NCI-H345 treated with DMSO at 0.1 percent for 48 hours (cell line): ENCODE measurements around the gene DNAJC13.
"Not testable (repeated sequence)": the region's sequence is repeated elsewhere in the genome, so short reads cannot be mapped to it uniquely, and the experiment has no call there.

ENCODE experiments used
- DNase-seq: peaks from one replicate; lab custom pipeline; 2025; ENCODE audit not compliant: unreplicated experiment; lab: John Stamatoyannopoulos, UW

DNAJC13 gene

DNA sequence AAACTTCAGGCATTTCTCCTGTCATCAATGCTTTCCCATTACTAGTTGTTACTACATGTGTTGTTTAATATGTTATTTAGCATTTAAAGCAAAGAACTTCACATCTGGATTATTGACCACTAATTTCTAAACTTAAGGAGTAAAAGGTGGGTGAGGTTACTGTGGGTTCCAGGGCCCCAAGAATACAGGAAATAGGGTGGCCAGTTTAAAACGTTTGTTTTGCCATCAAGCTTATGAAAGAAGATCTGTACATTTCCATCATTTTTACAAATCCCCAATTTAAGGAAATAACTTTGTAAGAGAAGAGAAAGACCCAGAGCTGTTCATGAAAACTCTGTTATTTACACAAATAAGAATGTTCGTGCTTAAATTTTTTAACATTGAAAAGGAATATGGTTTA, 125.3 kb downstream of the DNAJC13 start:
- no peak for DNase-seq

GRCh38 chr3:132543011-132543739, 125.9 kb downstream of the DNAJC13 start:
- no peak for DNase-seq

- DNase-seq: no peak
Measured at GRCh38 chr3:132544130-132544529, 126.8 kb downstream of the DNAJC13 start.

GRCh38 chr3:132545471-132545870, 128.2 kb downstream of the DNAJC13 start:
- no peak for DNase-seq

DNA sequence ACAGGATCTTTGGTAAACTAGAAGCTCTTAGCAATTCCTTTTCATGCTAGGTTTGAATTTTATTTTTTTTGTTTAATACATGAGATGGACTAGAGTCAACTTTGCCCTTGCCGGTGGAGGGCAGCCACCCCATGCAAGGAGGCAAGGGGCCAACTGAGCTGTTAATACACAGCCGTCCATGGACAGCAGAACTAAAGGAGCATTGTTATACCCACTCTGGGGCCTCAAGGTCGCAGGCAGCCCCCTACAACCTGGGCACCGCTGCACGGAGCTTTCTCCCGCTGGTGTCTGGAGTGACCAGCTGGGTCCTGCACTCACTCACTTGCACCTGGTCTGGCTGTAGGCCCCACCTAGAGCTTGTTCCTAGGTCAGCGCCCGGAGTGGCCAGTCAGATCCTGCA, 131.9 kb downstream of the DNAJC13 start:
- no peak for DNase-seq

- no peak for DNase-seq
Measured at GRCh38 chr3:132549890-132550578, 132.7 kb downstream of the DNAJC13 start.

GRCh38 chr3:132550579-132551305, 133.4 kb downstream of the DNAJC13 start:
- DNase-seq: no peak

- DNase-seq: no peak
Measured at GRCh38 chr3:132553826-132554225, 136.5 kb downstream of the DNAJC13 start.

GRCh38 chr3:132554437-132554836, 137.1 kb downstream of the DNAJC13 start:
- DNase-seq: peak; percentile 63

DNA sequence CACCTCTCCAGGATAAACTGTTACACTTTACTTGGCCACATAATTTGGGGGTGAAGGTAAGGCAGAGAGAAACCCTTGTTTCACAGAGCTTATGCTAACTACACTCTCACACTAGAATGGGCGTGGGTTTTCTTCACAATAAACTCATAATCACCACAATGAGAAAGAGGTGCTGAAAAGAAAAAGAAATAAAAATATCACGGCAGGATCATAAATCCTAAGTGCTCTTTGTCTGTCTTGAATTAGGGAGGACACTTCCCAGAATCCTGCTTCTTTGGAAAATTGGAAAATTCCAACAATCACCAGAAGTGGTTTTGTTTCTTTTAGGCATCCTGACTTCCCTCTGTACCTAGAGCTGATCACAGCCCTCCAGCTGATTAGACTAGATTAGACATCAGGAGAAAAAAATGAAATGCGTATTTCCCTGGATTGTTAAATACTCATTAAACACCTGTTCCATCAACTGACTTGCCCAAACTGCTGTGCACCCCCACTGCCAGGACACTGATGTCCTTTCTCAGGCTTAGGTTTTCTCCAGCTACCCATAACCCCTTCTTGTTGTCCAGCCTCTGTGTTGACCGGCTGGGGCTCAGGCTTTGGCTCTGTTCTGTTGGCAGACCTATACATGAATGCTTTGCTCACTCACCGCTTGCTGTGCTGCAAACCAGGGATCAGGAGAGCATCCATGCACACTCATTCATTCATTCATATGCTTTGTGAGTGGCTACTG, 138.2 kb downstream of the DNAJC13 start:
- DNase-seq: no peak

DNA sequence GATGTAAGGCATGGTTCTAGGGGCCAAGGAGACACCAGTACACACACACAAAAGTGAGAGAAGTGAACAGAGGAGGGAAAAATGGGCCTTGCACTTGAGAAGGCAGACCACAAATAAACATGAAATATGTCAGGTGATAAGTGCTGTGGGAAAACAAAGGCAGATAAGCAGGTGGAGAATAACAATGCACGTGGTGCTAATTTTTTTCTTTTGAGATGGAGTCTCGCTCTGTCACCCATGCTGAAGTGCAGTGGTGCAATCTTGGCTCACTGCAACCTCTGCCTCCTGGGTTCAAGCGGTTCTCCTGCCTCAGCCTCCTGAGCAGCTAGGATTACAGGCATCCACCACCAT, 138.7 kb downstream of the DNAJC13 start:
- not testable (repeated sequence) for DNase-seq

DNA sequence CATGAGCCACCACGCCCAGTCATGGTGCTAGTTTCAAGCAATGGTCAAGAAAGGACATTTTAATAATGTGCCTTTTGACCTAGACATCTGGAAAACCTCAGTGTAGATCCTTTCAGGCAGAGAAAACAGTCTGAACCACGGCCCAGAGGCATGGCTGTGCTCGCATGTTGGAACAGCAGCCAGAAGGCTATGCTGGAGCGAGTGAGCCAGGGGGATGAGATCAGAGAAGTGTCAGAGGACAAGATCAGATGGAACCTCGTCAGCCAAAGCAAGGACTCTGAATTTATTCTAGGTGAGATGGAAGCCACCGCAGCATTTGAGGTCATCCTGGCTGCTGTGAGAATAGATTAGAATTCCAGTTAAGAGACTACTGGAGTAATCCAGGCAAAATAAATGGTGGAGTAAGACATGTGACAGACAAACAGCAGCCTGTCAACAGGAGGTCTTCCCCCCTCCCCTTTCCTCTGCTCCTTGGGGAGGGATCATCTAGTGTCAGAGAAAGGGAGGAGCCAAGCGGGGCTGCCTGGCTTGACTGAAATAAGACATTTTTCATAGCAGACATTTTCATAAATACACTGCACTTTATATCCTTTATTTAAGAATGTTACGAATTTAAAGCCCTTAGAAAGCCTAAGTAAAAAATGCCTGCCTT, 139.3 kb downstream of the DNAJC13 start:
- DNase-seq: no peak

GRCh38 chr3:132561003-132561402, 143.7 kb downstream of the DNAJC13 start:
- peak; percentile 74 for DNase-seq

DNA sequence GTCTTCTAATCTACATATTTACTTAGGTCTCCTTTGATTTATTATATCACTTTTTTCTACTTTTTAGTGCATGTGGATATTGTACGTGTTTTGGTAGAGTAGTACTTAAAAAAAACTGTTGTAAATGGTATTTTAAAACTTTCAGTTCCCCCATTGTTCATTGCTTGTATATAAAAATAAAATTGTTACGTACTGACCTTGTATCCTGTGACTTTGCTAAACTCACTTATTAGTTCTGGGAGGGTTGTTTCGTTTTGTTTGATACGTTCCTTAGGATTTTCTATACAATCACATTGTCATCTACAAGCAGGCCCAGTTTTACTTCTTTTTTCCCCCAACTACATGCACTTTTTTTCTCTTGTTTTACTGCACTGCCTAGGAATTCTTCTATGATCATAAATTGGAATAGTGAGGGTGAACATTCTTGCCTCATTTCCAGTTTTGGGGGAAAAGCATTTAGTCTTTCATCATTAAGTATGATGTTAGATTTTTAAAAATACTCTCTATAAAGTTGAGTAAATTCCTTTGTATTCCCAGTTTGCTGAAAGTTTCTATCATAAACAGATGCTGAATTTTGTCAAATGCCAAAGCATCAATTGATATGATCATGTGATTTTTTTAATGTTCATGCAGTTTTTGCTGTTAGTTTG, 146.2 kb downstream of the DNAJC13 start:
- DNase-seq: no peak

- no peak for DNase-seq
Measured at GRCh38 chr3:132564070-132564465, 146.8 kb downstream of the DNAJC13 start.

- DNase-seq: no peak
Measured at GRCh38 chr3:132568422-132568821, 151.1 kb downstream of the DNAJC13 start.

GRCh38 chr3:132569153-132569552, 151.9 kb downstream of the DNAJC13 start:
- DNase-seq: no peak

GRCh38 chr3:132569580-132569979, 152.3 kb downstream of the DNAJC13 start:
- DNase-seq: no peak

GRCh38 chr3:132570016-132570415, 152.7 kb downstream of the DNAJC13 start:
- DNase-seq: no peak

- DNase-seq: no peak
Measured at GRCh38 chr3:132573797-132574211, 156.5 kb downstream of the DNAJC13 start.
